ENCODE results near the gene ZSCAN12.

The ZSCAN12 gene

GRCh38 chr6:28333047-28333446 is 66.5 kb downstream of the ZSCAN12 start:
- H3K4me1 ChIP-seq = peaks cover 15 to 29% (median 23%) of the 10 kb centered on the region in 10 experiments
- H3K4me2 ChIP-seq = no peak overlapping the region
- peaks cover 19 to 48% (median 30%) of the 10 kb centered on the region in 11 experiments for H3K9me3 ChIP-seq (replicated peaks in 1 of 11)
- no peak overlapping the region for H3K4me3 ChIP-seq
- H3K27ac ChIP-seq = no peak overlapping the region
- no peak for TF ChIP-seq Cebpa-rat (IDR thresholded peaks at IDR 0.05)
- H3K27me3 ChIP-seq = no peaks in the 10 kb centered on the region
- H3K36me3 ChIP-seq = peaks cover 0 to 10% (median 0%) of the 10 kb centered on the region in 11 experiments; a peak in 2 of 22 replicates
- H4K20me1 ChIP-seq = no peaks in the 10 kb centered on the region
- no peak overlapping the region for H3K9ac ChIP-seq

GRCh38 chr6:28330041-28330440 is 69.5 kb downstream of the ZSCAN12 start:
- peaks cover 3 to 9% (median 7%) of the 10 kb centered on the region in 10 experiments for H3K4me1 ChIP-seq
- no peak overlapping the region for H3K27ac ChIP-seq

More at GRCh38 chr6:28330041-28330440, 69.5 kb downstream of the ZSCAN12 start:
- Histone ChIP-seq H3K36me3 (peaks cover 20 to 34% (median 26%) of the 10 kb centered on the region in 11 experiments; a peak in 21 of 22 replicates), H3K4me2 (no peak overlapping the region), H3K27me3 (no peaks in the 10 kb centered on the region), H3K9ac (no peak overlapping the region), H3K9me3 (replicated peaks in 1 of 11) (peaks cover 50 to 71% (median 59%) of the 10 kb centered on the region in 11 experiments), H4K20me1 (no peaks in the 10 kb centered on the region), H3K4me3 (no peak overlapping the region)
- no peak for TF ChIP-seq Cebpa-rat (IDR thresholded peaks at IDR 0.05)
